ENCODE measurements around the gene RPS27L. TPM values are rescaled to one million over a fixed set of nuclear protein-coding genes. Genes with fewer than 3 reads are reported as not detected.

RPS27L gene
- total and polyA plus RNA-seq, 7 donors: 33.1 to 186 (median 108) TPM

DNA sequence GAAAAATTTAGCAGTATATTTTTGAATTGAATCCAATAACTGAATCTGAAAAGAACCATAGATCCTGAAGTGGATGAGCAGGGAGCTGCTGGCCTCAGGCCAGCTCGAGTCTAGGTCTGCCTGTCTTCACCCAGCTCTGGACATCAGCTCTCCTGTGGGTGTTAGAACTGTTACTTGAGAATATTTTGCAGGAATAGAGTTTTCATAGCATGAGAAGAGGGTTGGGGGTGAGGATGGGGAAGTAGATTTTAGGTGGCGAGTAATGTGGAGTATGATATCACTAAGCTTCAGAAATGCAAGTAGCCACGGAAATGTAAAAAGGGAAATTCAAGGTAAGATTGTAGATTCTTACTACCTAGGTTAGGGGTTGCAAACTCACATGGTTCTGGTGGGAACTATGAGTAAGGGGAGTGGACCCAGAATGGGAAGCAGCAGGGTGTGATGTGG lies 38.3 kb upstream of the RPS27L start:
- peaks cover 18% of the 10 kb centered on the region for H3K4me1 ChIP-seq
- intact Hi-C loops (cut with DNase I): no loop called here
- no peak for ATAC-seq
- DNase-seq: no peak
- 71 to 73% (median 73%) methylated on average over 3 of the region's 3 CpGs for WGBS, 3 donors
- H3K27me3 ChIP-seq (ENCODE audit: insufficient read depth in 3 of 3, low read length in 2 of 3): no peaks in the 10 kb centered on the region
- H3K27ac ChIP-seq: no peak overlapping the region
- TF ChIP-seq, protein P1, sequence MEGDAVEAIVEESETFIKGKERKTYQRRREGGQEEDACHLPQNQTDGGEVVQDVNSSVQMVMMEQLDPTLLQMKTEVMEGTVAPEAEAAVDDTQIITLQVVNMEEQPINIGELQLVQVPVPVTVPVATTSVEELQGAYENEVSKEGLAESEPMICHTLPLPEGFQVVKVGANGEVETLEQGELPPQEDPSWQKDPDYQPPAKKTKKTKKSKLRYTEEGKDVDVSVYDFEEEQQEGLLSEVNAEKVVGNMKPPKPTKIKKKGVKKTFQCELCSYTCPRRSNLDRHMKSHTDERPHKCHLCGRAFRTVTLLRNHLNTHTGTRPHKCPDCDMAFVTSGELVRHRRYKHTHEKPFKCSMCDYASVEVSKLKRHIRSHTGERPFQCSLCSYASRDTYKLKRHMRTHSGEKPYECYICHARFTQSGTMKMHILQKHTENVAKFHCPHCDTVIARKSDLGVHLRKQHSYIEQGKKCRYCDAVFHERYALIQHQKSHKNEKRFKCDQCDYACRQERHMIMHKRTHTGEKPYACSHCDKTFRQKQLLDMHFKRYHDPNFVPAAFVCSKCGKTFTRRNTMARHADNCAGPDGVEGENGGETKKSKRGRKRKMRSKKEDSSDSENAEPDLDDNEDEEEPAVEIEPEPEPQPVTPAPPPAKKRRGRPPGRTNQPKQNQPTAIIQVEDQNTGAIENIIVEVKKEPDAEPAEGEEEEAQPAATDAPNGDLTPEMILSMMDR (IDR thresholded peaks at IDR 0.05): no peak
- no peaks in the 10 kb centered on the region for H3K9me3 ChIP-seq
- peaks cover 0 to 4% of the 10 kb centered on the region in 2 donors for H3K36me3 ChIP-seq (ENCODE audit: insufficient read depth in 1 of 2, low read depth in 1 of 2)
- H3K4me3 ChIP-seq: no peak overlapping the region

DNA sequence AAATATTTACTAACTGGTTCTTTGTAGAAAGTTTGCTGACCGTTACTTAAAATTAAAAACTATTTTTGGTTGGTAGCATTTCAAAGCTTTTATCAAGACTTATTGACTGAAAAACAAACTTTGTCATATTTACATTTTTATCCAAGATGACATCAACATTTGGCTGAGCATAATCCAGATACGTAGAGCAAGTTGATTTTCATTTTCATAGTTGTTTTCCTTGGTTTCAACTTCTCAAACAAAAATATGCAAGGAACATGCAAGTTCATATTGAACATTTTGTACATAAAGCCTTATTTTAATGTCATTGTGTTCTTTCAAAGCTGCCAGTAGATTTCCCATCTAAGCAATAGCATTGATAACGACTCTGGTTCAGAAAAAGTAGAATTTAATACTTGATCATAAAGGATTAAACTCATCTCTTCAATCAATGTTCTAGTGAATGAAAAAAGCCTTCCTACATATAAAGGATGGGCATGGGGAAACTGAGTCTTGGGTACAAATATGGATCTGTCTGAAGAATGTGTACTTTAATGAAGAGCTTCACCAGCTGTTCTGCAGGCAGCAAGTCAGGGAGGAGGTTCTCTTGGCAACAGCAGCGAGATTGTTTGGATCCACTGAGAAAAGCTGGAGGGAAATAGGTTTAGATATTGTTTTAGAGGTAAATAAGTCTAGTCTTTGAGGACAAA lies 37.7 kb upstream of the RPS27L start:
- 59 to 67% (median 62%) methylated on average over 4 of the region's 4 CpGs for WGBS, 3 donors
- TF ChIP-seq, protein P1 (IDR thresholded peaks at IDR 0.05): no peak
- no peak for DNase-seq
- peaks cover 0 to 4% of the 10 kb centered on the region in 2 donors for H3K36me3 ChIP-seq (ENCODE audit: insufficient read depth in 1 of 2, low read depth in 1 of 2)
- peaks cover 24% of the 10 kb centered on the region for H3K4me1 ChIP-seq
- no peaks in the 10 kb centered on the region for H3K9me3 ChIP-seq
- H3K27me3 ChIP-seq (ENCODE audit: insufficient read depth in 3 of 3, low read length in 2 of 3): no peaks in the 10 kb centered on the region
- intact Hi-C loops (cut with DNase I): loop anchor here in 1 of 2 donors (5.0 kb wide), 1 partner anchor 82 kb away; the partner anchor contains the start of gene APH1B
- no peak overlapping the region for H3K27ac ChIP-seq
- no peak for ATAC-seq
- H3K4me3 ChIP-seq: no peak overlapping the region

DNA sequence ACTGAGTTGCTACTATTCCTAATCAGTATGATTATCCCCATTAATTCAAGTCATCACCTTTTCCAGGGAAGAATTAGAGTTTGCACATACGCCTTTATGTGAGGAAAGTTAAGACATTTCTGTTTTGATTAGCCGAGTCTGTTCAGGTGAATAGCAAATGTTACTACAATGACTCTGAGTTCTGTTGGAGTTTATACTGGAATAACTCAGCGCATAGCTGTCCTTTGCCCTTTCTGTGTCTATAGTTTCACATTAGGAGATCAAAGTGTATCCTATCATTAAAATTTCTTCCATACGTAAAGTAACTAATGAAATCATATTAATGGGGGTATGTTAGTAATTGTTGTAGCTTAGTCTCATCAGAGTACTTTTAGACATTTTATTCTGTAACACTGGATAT lies 37.0 kb upstream of the RPS27L start:
- ATAC-seq (no peak), DNase-seq (no peak)
- Histone ChIP-seq H3K27ac (no peak overlapping the region), H3K36me3 (ENCODE audit: insufficient read depth in 1 of 2, low read depth in 1 of 2) (peaks cover 0 to 4% of the 10 kb centered on the region in 2 donors), H3K4me3 (no peak overlapping the region), H3K27me3 (ENCODE audit: insufficient read depth in 3 of 3, low read length in 2 of 3) (no peaks in the 10 kb centered on the region), H3K9me3 (no peaks in the 10 kb centered on the region), H3K4me1 (peaks cover 24% of the 10 kb centered on the region)
- TF ChIP-seq, protein P1 (IDR thresholded peaks at IDR 0.05): no peak
- intact Hi-C loops (cut with DNase I): loop anchor here in 1 of 2 donors (5.0 kb wide), 1 partner anchor 83 kb away; the partner anchor contains the start of gene APH1B
- 81 to 87% (median 83%) methylated on average over 4 of the region's 4 CpGs for WGBS, 3 donors

DNA sequence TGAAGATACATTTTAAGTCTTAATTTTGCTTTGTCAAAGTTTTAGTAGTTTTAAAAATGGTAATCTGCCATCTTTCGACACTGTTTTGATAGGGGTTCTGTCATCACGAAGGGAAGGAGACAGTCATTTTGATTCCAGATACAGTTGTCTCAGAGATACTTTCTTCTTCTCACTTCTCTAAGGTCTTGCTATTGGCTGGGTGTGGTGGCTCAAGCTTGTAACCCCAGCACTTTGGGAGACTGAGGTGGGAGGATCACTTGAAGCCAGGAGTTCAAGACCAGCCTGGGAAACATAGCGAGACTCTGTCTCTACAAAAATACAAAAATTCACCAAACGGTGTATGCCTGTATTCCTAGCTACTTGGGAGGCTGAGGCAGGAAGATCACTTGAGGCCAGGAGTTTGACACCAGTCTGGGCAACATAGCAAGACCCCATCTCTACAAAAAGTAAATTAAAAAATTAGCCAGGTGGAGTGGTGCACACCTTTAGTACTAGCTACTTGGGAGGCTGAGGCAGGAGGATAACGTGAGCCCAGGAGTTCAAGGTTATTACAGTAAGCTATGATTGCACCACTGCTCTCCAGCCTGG lies 35.4 kb upstream of the RPS27L start:
- peaks cover 26% of the 10 kb centered on the region for H3K4me1 ChIP-seq
- H3K36me3 ChIP-seq (ENCODE audit: insufficient read depth in 1 of 2, low read depth in 1 of 2): no peaks in the 10 kb centered on the region
- no peaks in the 10 kb centered on the region for H3K27me3 ChIP-seq (ENCODE audit: insufficient read depth in 3 of 3, low read length in 2 of 3)
- no peaks in the 10 kb centered on the region for H3K9me3 ChIP-seq
- intact Hi-C loops (cut with DNase I): loop anchor here in 1 of 2 donors (5.0 kb wide), 1 partner anchor 85 kb away; the partner anchor contains the start of gene APH1B
- H3K27ac ChIP-seq: no peak overlapping the region
- WGBS, 3 donors: 94 to 98% (median 95%) methylated on average over 5 of the region's 5 CpGs
- no peak for ATAC-seq
- TF ChIP-seq, protein P1 (IDR thresholded peaks at IDR 0.05): no peak
- no peak for DNase-seq
- H3K4me3 ChIP-seq: no peak overlapping the region
